ENCODE data around the gene RPL32.

- no peak for TF ChIP-seq JUND (IDR thresholded peaks at IDR 0.05; ENCODE audit: borderline replicate concordance, low read depth, low read length)
- TF ChIP-seq JUND (tag; IDR thresholded peaks at IDR 0.05; ENCODE audit: borderline replicate concordance, low read depth, low read length), result no peak
- no peak for TF ChIP-seq ZNF12 (CRISPR knock-in tag; IDR thresholded peaks at IDR 0.05)
- no peak for TF ChIP-seq HDAC2 (IDR thresholded peaks at IDR 0.05)
These were observed 10.8 kb upstream of the RPL32 start for GRCh38 chr3:12852201-12852600.
